GM21423 (cell line): ENCODE results near the gene NRBP1.

ENCODE experiments used
- ATAC-seq: cut with Tn5 transposase; IDR thresholded peaks from one replicate; pipeline ENCODE4 v1.9.1; 2021; ENCODE audit warnings: mild to moderate bottlenecking, moderate library complexity; ENCODE audit not compliant: unreplicated experiment

NRBP1 gene

DNA sequence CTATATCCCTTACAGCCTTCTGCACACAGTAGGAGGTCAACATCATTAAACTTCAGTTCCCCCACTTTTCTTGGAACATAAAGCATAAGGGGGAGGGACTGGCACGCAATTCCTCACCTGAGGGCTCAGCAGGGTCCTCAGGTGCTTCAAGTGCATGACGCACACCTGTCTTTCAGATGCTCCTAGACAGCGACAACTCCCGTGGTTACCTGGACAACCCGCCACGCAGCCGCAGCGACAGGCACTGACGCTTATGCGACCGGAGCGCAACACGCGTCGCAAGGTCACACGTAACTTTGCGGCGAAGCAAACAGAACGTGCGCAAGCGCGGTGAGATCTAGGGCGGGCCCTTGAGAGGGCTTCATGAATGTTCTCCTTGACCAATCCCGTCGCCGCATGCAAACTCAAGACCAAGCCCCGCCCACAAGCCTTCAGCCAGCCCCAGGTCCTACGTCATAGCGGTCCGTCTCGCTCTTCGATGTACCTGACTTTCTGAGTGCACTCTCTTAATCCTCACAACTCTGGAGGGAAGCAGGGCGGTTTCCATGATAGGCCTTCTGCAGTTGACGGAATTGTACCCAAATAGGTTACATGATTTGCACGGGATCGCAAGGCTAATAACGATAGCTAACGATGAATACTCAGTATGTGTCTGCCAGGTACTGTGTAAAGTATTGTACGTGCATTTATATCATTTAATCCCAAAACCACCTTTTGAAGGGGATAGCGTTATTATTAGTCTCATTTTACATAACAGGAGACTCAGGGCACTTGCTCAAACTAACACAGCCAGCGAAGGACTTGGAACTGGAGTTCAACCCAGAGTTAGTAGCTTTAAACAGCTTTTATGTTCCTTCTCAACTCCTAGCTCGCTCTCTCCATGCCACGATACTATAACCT lies 61.3 kb downstream of the NRBP1 start, which contains the start of gene IFT172:
IFT172 (minus strand) TSS at position 246 of the 900 bp plus-strand sequence; CDS start at position 156, 90 bp downstream.
- peak; percentile 96 for ATAC-seq
